HG03045 (cell line): Measurements from ENCODE around the gene TMEM183A.

Experiments
- ATAC-seq: cut with Tn5 transposase; IDR thresholded peaks from one replicate; pipeline ENCODE4 v1.9.1; 2021; ENCODE audit warnings: mild to moderate bottlenecking, moderate library complexity; ENCODE audit not compliant: unreplicated experiment

The TMEM183A gene

GRCh38 chr1:203028067-203028783 is 21.1 kb downstream of the TMEM183A start:
- no peak for ATAC-seq

DNA sequence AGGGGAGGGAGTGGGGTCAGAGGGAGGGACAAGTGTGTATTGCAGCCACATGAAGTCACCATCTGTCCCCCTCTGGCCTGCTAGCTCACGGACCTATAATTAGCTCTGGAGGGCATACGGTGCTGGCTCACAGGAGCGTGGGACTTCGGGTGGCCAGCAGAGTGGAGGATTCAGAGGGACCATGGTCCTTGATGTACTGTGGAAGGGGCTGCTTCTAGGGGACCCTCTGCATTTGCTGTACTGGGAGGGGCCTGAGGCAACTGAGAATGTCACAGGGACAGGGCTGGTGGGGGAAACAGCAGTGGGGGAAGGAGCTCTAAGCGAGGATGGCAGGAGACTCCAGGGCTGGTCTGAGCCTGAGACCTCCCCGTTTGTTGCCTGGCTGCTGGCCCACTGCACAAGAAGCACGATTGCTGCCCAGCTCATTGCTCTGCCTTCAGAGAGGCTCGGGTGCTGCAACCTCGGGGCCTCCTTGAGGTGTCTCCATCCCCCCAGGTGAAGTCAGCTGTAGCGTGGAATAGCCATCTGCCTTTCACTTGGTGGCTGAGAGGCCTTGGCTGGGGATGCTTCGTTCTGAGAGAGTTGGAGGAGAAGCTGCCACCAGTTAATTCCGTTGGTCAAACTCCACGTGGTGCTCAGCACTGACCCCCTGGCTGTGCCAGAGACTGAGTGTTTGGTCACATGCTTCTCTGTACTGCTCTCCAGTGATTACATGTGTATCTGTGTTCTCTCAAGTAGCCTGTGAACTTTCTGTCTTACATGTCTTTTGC is 21.8 kb downstream of the TMEM183A start:
- ATAC-seq = no peak

GRCh38 chr1:203031467-203031866 is 24.3 kb downstream of the TMEM183A start:
- ATAC-seq = no peak

- ATAC-seq = no peak
Measured at GRCh38 chr1:203033287-203033686, 26.1 kb downstream of the TMEM183A start.

DNA sequence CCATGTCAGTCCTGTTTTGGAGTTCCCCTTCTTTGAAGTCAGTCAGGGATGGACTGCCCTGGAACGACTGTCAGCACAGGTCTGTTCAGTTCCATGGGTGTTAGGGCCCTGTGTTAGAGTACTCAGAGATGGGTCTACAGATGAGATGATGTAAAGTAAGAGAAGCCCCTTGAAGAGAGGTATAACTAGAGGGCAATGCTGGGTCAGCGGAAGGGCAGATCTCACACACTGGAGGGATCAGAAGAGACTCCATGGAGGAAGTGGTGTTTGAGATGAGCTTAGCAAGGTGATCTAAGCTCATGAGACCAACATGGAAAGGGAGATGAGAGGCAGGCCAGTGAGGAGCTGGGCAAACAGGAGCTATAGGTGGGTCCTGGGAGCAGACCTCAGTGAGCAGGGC is 26.7 kb downstream of the TMEM183A start:
- no peak for ATAC-seq

DNA sequence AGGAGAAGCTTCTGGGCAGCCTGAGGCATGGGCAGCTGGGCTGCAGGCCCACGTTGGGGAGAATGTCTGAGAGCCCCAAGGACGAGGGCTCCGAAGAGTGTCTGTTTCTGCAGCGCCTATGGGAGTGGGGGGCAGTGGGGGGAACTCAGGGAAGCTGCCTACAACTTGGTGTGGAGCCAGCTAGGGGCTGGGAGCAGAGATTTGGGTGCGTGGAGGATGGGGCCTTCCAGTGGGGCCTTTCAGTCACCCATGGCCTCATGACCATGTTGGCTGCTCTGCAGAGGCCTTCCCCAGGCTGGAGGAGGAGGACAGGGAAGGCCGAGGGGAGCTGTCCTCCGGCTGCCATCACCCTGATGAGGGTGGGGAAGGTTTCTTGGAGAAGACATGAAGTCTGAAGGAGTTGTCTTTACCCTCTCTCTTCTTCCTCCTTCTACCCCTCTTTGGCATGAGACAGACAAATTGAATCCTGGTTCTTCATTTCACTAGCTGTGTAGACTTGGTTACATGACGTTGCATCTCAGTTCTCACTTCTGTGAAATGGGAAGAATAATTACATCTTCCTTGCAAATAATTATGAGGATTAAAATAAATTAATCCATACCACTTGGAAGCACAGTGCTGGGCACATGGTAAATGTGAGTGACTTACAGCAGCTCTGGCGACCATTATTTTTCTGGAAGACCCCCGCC is 27.4 kb downstream of the TMEM183A start:
- ATAC-seq = no peak

- no peak for ATAC-seq
Measured at GRCh38 chr1:203035111-203036000, 28.2 kb downstream of the TMEM183A start.

DNA sequence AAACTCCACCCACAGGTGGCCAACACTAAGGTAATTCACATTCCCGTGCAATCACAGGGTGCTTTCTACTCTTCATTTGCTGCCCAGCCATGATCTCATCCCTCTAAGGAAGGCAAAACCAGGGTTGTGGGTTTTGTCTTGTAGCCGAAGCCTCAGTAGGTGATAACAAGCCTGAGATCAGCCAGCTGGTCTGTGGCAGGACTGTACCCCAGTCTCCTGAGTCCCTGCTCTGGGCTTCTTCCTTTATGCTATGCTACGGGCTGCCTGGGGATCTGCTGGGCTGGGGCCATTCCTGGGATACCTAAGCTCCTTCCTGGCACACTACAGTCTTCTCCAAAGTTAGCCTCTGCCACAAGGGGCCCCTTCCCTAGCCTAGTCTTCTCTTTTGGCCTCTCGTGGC is 29.0 kb downstream of the TMEM183A start:
- ATAC-seq = no peak

GRCh38 chr1:203036537-203036936 is 29.4 kb downstream of the TMEM183A start:
- ATAC-seq = no peak

DNA sequence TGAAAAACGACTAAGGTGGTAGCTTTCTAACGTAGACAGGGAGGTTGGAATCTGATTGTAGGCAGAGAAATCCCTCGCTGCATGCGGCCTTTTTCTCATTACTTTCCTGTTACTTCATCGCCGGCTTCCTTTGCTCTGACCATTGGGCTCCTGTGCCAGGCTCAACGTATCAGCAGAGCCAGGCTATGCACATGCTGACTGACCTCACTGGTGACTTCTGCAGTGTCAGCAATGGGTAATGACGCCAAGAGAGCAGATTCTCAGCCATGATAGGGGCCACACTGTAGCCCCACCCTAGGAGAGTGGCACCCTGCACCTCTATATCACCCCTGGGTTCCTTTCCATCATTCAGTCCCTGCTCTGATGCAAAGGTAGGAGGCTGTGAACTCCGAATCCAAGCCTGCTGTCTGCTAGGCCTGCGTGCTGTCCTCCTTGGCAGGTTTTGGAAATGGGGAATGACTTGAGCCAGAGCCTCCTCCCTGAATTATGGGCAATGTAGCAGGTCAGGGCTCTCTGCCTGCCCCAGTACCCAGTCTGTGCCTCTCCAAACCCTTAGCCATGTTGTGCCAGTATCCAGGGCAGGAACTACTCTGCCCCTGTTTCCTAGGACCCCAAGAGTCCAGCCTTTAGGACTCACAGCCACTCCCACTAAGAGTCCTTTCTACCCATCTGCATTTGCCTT is 30.5 kb downstream of the TMEM183A start:
- no peak for ATAC-seq

- peak; percentile 56 for ATAC-seq
Measured at GRCh38 chr1:203038217-203038741, 31.1 kb downstream of the TMEM183A start.

- no peak for ATAC-seq
Measured at GRCh38 chr1:203038891-203039608, 31.9 kb downstream of the TMEM183A start.

GRCh38 chr1:203039609-203040512 is 32.7 kb downstream of the TMEM183A start:
- ATAC-seq = no peak

DNA sequence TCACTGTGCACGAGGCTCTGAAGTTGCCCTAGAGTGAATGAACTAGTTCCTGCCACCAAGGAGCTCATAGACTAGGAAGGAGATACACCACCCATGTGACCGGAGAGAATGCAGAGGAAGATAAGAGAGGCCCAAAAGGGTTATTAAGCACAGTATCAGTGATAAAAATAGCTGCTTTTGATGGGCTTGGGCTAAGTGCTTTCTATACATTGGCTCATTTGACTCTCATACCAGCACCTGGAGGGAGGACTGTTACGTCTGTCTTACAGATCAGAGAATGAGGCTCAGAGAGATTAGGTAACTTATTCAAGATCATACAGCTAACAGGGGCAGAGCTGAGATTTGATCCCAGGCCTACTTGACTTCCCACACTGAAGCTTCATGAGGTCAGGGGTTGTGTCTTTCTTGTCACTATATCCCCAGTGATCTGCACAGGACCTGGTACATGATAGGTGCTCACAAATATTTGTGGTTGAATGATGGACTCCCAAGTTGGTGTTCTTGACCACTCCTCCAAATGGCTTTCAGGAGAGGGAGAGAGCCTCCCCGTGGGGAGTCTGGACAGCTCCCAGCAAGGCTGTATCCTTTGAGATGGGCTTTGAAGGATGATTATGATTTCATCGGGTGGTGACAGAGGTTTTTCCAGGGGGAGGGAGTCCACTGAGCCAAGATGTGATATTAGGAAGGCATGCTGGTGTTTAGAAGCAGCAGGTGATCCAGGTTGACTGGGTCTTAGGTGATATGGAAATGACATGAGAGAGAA is 33.5 kb downstream of the TMEM183A start:
- no peak for ATAC-seq

- ATAC-seq = no peak
Measured at GRCh38 chr1:203041351-203041932, 34.3 kb downstream of the TMEM183A start.

DNA sequence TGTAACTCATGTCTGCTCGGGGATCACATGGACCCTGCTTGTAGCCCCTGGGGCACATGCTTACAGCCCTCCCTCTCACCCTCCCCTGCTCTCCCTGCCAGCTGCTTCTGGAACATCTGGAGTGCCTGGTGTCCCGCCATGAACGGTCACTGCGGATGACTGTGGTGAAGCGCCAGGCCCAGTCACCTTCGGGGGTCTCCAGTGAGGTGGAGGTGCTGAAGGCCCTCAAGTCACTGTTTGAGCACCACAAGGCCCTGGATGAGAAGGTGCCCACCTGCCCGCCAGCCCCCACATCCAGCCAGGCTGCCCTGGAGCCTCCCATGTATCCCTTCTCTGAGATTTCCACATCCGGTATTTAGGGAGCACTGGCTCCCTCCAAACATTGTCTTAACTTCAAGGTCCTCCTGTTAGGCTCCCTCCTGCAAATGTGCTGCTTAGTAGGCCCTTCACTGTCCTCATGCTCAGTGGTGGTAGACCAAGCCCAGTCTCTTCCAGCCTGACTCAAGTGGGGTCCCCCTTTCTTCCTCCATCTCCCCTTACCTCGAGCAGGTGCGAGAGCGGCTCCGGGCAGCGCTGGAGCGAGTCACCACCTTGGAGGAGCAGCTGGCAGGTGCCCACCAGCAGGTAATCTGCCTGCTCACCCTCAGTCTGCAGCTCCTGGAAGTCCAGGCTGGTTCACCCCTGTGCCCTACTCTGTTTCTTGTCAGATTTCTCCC is 36.8 kb downstream of the TMEM183A start:
- ATAC-seq = no peak
